Motor neuron (in vitro differentiated cells): ENCODE measurements around the gene NAA38. TPM values are rescaled to one million over a fixed set of nuclear protein-coding genes. Genes with fewer than 3 reads are reported as not detected.

Source experiments
- ATAC-seq, 8 experiments: fragments of 200-7000 bp; cut with Tn5 transposase; replicated peaks in 6 of 8; 2 replicates each; pipeline ENCODE4 v1.8.0; 2021; ENCODE audit warnings: mild to moderate bottlenecking in 8 of 8, moderate library complexity in 8 of 8
- H3K27ac ChIP-seq, 2 donors: fragments of 250-450 bp; sonication (Bioruptor Pico); 2 replicates each; pipeline ENCODE4 v1.9.0; 2021; ENCODE audit warnings: antibody characterized with exemption in 2 of 2, mild to moderate bottlenecking in 2 of 2, moderate library complexity in 1 of 2
- H3K4me1 ChIP-seq, 2 donors: fragments of 250-450 bp; sonication (Bioruptor Pico); replicated peaks in 1 of 2; 2 replicates each; pipeline ENCODE4 v1.6.1; 2021; ENCODE audit warnings: antibody characterized with exemption in 2 of 2, mild to moderate bottlenecking in 2 of 2, moderate library complexity in 1 of 2
- H3K4me3 ChIP-seq, 5 donors: fragments of 250-450 bp; sonication (Bioruptor Pico); 2 replicates each; pipeline ENCODE4 v1.9.0; 2021; ENCODE audit warnings: antibody characterized with exemption in 5 of 5, mild to moderate bottlenecking in 5 of 5, moderate library complexity in 4 of 5
- WGBS, 10 experiments: fragments of 450-650 bp; shearing (Covaris generic); methylation state at CpG; one replicate each; pipeline ENCODE4 v1.0.0; 2022; 5-methylcytosine and 5-hydroxymethylcytosine counted together
- in situ Hi-C, 9 experiments: fragments of 400-800 bp; cut with MboI; loops; one replicate each; pipeline ENCODE4 v1.15.0; 2021; ENCODE audit warnings: low sequenced_read_pairs in 9 of 9, low pct_unique_long_range_greater_than_20kb in 2 of 9; ENCODE audit not compliant: unreplicated experiment in 9 of 9
- total RNA-seq, 8 experiments: library from RNA; unstranded; fragments of 300-600 nt; gene quantifications; 2 replicates each; pipeline versions ENCODE4 v1.2.3 to v1.2.4, GENCODE V29; 2022

NAA38 gene
- total RNA-seq, 8 experiments from 2014 or later: 105 to 221 (median 145) TPM

GRCh38 chr17:7854078-7854777, 3.1 kb downstream of the NAA38 start:
- H3K4me1 ChIP-seq: peaks cover 38 to 46% of the 10 kb centered on the region in 2 donors
- ATAC-seq: no peak
- peak overlapping the region in 1 of 5 donors; percentile 56 for H3K4me3 ChIP-seq
- WGBS, 10 experiments: 0 to 89% (median 31%) methylated on average over 1 to 7 of the region's 31 CpGs; no CpG with 5 or more reads in 2 of the 10 experiments
- in situ Hi-C loops: no loop called here
- H3K27ac ChIP-seq: peak overlapping the region in 1 of 2 donors; percentile 49

- Histone ChIP-seq H3K4me1 (peaks cover 34 to 40% of the 10 kb centered on the region in 2 donors), H3K27ac (no peak overlapping the region), H3K4me3 (no peak overlapping the region)
- 50 to 97% (median 57%) methylated on average over 4 to 7 of the region's 21 CpGs; no CpG with 5 or more reads in 7 of the 10 experiments for whole genome bisulfite sequencing, 10 experiments
- in situ Hi-C loops: no loop called here
- no peak for ATAC-seq
Measured at GRCh38 chr17:7853691-7854038, 3.7 kb downstream of the NAA38 start.

- whole genome bisulfite sequencing, 10 experiments: 38 to 81% methylated on average over 4 to 19 of the region's 51 CpGs; no CpG with 5 or more reads in 8 of the 10 experiments
- in situ Hi-C loops: no loop called here
- Histone ChIP-seq H3K4me3 (no peak overlapping the region), H3K4me1 (peaks cover 34 to 36% of the 10 kb centered on the region in 2 donors), H3K27ac (no peak overlapping the region)
- ATAC-seq: no peak
Measured at GRCh38 chr17:7852919-7853690, 4.3 kb downstream of the NAA38 start.

GRCh38 chr17:7852262-7852670, 5.1 kb downstream of the NAA38 start:
- H3K27ac ChIP-seq: no peak overlapping the region
- in situ Hi-C loops: no loop called here
- H3K4me1 ChIP-seq: peaks cover 34 to 36% of the 10 kb centered on the region in 2 donors
- 60 to 98% (median 90%) methylated on average over 2 to 8 of the region's 20 CpGs; no CpG with 5 or more reads in 5 of the 10 experiments for WGBS, 10 experiments
- no peak for ATAC-seq
- no peak overlapping the region for H3K4me3 ChIP-seq

- WGBS, 10 experiments: 0 to 80% (median 30%) methylated on average over 1 to 6 of the region's 60 CpGs; no CpG with 5 or more reads in 5 of the 10 experiments
- in situ Hi-C loops: no loop called here
Measured at GRCh38 chr17:7851438-7852261, 5.7 kb downstream of the NAA38 start.

GRCh38 chr17:7850701-7851437, 6.5 kb downstream of the NAA38 start:
- Histone ChIP-seq H3K4me3 (no peak overlapping the region), H3K27ac (no peak overlapping the region), H3K4me1 (peaks cover 28% of the 10 kb centered on the region in 2 donors)
- in situ Hi-C loops: no loop called here
- 60 to 100% (median 100%) methylated on average over 1 to 4 of the region's 17 CpGs; no CpG with 5 or more reads in 5 of the 10 experiments for WGBS, 10 experiments
- ATAC-seq: no peak

More at GRCh38 chr17:7851438-7852261, 5.7 kb downstream of the NAA38 start:
- Histone ChIP-seq H3K4me3 (peak overlapping the region in 1 of 5 donors; percentile 15), H3K27ac (peak overlapping the region in 1 of 2 donors; percentile 52), H3K4me1 (peaks cover 34 to 36% of the 10 kb centered on the region in 2 donors)
- ATAC-seq: peak; percentile 28 to 81 (median 68)

GRCh38 chr17:7849751-7850504, 7.4 kb downstream of the NAA38 start:
- Histone ChIP-seq H3K4me1 (peaks cover 24 to 25% of the 10 kb centered on the region in 2 donors), H3K4me3 (no peak overlapping the region), H3K27ac (no peak overlapping the region)
- 76 to 100% (median 100%) methylated on average over 1 to 8 of the region's 12 CpGs; no CpG with 5 or more reads in 1 of the 10 experiments for WGBS, 10 experiments
- no peak for ATAC-seq
- in situ Hi-C loops: loop anchor here in 1 of 9 experiments (25.0 kb wide), 1 partner anchor 138 kb away; the partner anchor contains the start of genes DNAH2 and EFNB3

GRCh38 chr17:7849130-7849750, 8.1 kb downstream of the NAA38 start:
- in situ Hi-C loops: loop anchor here in 1 of 9 experiments (25.0 kb wide), 1 partner anchor 137 kb away; the partner anchor contains the start of genes DNAH2 and EFNB3
- 73 to 100% (median 93%) methylated on average over 1 to 13 of the region's 35 CpGs; no CpG with 5 or more reads in 4 of the 10 experiments for WGBS, 10 experiments
- Histone ChIP-seq H3K4me3 (no peak overlapping the region), H3K27ac (no peak overlapping the region), H3K4me1 (peaks cover 17 to 19% of the 10 kb centered on the region in 2 donors)
- ATAC-seq: no peak

- in situ Hi-C loops: loop anchor here in 1 of 9 experiments (25.0 kb wide), 1 partner anchor 136 kb away; the partner anchor contains the start of genes DNAH2 and EFNB3
- H3K27ac ChIP-seq: no peak overlapping the region
- no peak for ATAC-seq
- no peak overlapping the region for H3K4me3 ChIP-seq
- H3K4me1 ChIP-seq: peaks cover 14% of the 10 kb centered on the region in 2 donors
- WGBS, 10 experiments: 80 to 93% methylated on average over 3 of the region's 21 CpGs; no CpG with 5 or more reads in 8 of the 10 experiments
Measured at GRCh38 chr17:7848739-7849129, 8.6 kb downstream of the NAA38 start.

- in situ Hi-C loops: loop anchor here in 1 of 9 experiments (25.0 kb wide), 1 partner anchor 136 kb away; the partner anchor contains the start of genes DNAH2 and EFNB3
Measured at GRCh38 chr17:7848131-7848579, 9.2 kb downstream of the NAA38 start.

More at GRCh38 chr17:7848131-7848579, 9.2 kb downstream of the NAA38 start:
- H3K4me3 ChIP-seq: no peak overlapping the region
- ATAC-seq: no peak
- 100% methylated on average over 1 of the region's 20 CpGs; no CpG with 5 or more reads in 9 of the 10 experiments for WGBS, 10 experiments
- H3K27ac ChIP-seq: no peak overlapping the region
- H3K4me1 ChIP-seq: peaks cover 12 to 14% of the 10 kb centered on the region in 2 donors
